Uterus (tissue), 4 donors: Measurements from ENCODE around the gene EML6. TPM values are rescaled to one million over a fixed set of nuclear protein-coding genes. Genes with fewer than 3 reads are reported as not detected.

Experiments used
- DNase-seq, 2 donors: peaks; one replicate each; pipeline ENCODE4 v3.0.0-alpha.2; 2019 to 2020
- H3K27ac ChIP-seq, 2 donors: fragments of 200-600 bp; sonication (generic); 1 replicate in 1 of 2; 2 replicates in 1 of 2; pipeline ENCODE4 v1.5.1; 2016 to 2018
- H3K27me3 ChIP-seq, 2 donors: fragments of 200-600 bp; sonication (generic); one replicate each; pipeline ENCODE4 v1.5.1; 2018 to 2019; ENCODE audit warnings: control low read depth in 1 of 2
- H3K36me3 ChIP-seq, 2 donors: fragments of 200-600 bp; sonication (generic); one replicate each; pipeline ENCODE4 v1.5.1; 2019; ENCODE audit warnings: control low read depth in 1 of 2
- H3K4me1 ChIP-seq, 2 donors: fragments of 200-600 bp; sonication (generic); one replicate each; pipeline ENCODE4 v1.5.1; 2018 to 2019; ENCODE audit warnings: control low read depth in 1 of 2
- H3K4me3 ChIP-seq, 2 donors: fragments of 200-600 bp; sonication (generic); 1 replicate in 1 of 2; 2 replicates in 1 of 2; pipeline ENCODE4 v1.5.1; 2018 to 2019; ENCODE audit warnings: mild to moderate bottlenecking in 1 of 2
- H3K9me3 ChIP-seq, 2 donors: fragments of 200-600 bp; sonication (generic); one replicate each; pipeline ENCODE4 v1.5.1; 2019; ENCODE audit warnings: control low read depth in 1 of 2
- POLR2A ChIP-seq, 2 donors: fragments of 450-650 bp; IDR thresholded peaks; one replicate each; pipeline ENCODE4 v1.6.1; 2016; ENCODE audit warnings: antibody characterized with exemption in 2 of 2, mild to moderate bottlenecking in 1 of 2, moderate library complexity in 1 of 2
- intact Hi-C: fragments of 100-400 bp; cut with DNase I; formaldehyde crosslinking; loops from one replicate; pipeline ENCODE4 v1.15.1; 2023; ENCODE audit warnings: low total_unique reads
- total RNA-seq, 4 donors: library from RNA; depleted of rRNA in 3 of 4; stranded (reverse); fragments of >200 nt in 3 of 4; gene quantifications; one replicate each; pipeline versions ENCODE4 v1.1.0 to v1.2.4, GENCODE V29; 2014 to 2023
- TF ChIP-seq, protein P1 (sequence below), 4 experiments: fragments of 200-600 bp in 2 of 4; fragments of 450-650 bp in 2 of 4; sonication (generic) in 2 of 4; IDR thresholded peaks; one replicate each; pipeline ENCODE4 v1.5.1; 2016 to 2019; ENCODE audit warnings: antibody characterized with exemption in 4 of 4, mild to moderate bottlenecking in 2 of 4, moderate library complexity in 1 of 4
- donor health status: DM: yes; HTN: yes; CAD: no.

Gene EML6
- total RNA-seq, 4 donors from 2014 or later: 0.26 to 2.4 (median 1.5) TPM

DNA sequence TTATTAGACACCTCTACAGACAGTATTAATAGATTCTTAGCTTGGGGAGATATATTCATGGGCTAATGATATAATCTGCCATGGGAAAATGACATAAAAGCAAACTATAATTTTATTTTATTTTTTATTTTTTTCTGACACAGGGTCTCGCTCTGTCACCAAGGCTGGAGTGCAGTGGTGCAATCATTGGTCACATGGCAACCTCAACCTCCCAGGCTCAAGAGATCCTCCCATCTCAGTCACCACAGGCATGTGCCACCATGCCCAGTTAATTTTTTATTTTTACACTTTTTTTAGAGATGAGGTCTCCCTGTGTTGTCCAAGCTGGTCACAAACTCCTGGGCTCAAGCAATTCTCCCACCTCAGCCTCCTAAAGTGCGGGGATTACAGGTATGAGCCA, 287.5 kb downstream of the EML6 start:
- Histone ChIP-seq H3K36me3 (no peaks in the 10 kb centered on the region), H3K27me3 (no peaks in the 10 kb centered on the region), H3K4me1 (peaks cover 4 to 17% of the 10 kb centered on the region in 2 donors), H3K4me3 (no peak overlapping the region), H3K27ac (peak overlapping the region in 1 of 2 donors; percentile 50), H3K9me3 (no peaks in the 10 kb centered on the region)
- DNase-seq: no peak
- TF ChIP-seq POLR2A (IDR thresholded peaks at IDR 0.05): no peak
- TF ChIP-seq, protein P1, sequence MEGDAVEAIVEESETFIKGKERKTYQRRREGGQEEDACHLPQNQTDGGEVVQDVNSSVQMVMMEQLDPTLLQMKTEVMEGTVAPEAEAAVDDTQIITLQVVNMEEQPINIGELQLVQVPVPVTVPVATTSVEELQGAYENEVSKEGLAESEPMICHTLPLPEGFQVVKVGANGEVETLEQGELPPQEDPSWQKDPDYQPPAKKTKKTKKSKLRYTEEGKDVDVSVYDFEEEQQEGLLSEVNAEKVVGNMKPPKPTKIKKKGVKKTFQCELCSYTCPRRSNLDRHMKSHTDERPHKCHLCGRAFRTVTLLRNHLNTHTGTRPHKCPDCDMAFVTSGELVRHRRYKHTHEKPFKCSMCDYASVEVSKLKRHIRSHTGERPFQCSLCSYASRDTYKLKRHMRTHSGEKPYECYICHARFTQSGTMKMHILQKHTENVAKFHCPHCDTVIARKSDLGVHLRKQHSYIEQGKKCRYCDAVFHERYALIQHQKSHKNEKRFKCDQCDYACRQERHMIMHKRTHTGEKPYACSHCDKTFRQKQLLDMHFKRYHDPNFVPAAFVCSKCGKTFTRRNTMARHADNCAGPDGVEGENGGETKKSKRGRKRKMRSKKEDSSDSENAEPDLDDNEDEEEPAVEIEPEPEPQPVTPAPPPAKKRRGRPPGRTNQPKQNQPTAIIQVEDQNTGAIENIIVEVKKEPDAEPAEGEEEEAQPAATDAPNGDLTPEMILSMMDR (IDR thresholded peaks at IDR 0.05): no peak
- intact Hi-C loops: no loop called here

- Histone ChIP-seq H3K27ac (peak overlapping the region; percentile 0 to 59), H3K4me3 (no peak overlapping the region), H3K36me3 (no peaks in the 10 kb centered on the region), H3K4me1 (peaks cover 4 to 17% of the 10 kb centered on the region in 2 donors), H3K9me3 (no peaks in the 10 kb centered on the region), H3K27me3 (no peaks in the 10 kb centered on the region)
- TF ChIP-seq, protein P1 (IDR thresholded peaks at IDR 0.05): no peak
- no peak for TF ChIP-seq POLR2A (IDR thresholded peaks at IDR 0.05)
- DNase-seq: no peak
- intact Hi-C loops: no loop called here
These were observed 288.6 kb downstream of the EML6 start for GRCh38 chr2:55011831-55012671.

GRCh38 chr2:55012672-55013484, 289.4 kb downstream of the EML6 start:
- TF ChIP-seq, protein P1 (IDR thresholded peaks at IDR 0.05): no peak
- no peak for TF ChIP-seq POLR2A (IDR thresholded peaks at IDR 0.05)
- intact Hi-C loops: no loop called here
- no peaks in the 10 kb centered on the region for H3K27me3 ChIP-seq
- H3K9me3 ChIP-seq: no peaks in the 10 kb centered on the region
- no peak overlapping the region for H3K4me3 ChIP-seq
- peaks cover 4 to 17% of the 10 kb centered on the region in 2 donors for H3K4me1 ChIP-seq
- H3K27ac ChIP-seq: peak overlapping the region in 1 of 2 donors; percentile 59
- no peak for DNase-seq
- H3K36me3 ChIP-seq: no peaks in the 10 kb centered on the region

DNA sequence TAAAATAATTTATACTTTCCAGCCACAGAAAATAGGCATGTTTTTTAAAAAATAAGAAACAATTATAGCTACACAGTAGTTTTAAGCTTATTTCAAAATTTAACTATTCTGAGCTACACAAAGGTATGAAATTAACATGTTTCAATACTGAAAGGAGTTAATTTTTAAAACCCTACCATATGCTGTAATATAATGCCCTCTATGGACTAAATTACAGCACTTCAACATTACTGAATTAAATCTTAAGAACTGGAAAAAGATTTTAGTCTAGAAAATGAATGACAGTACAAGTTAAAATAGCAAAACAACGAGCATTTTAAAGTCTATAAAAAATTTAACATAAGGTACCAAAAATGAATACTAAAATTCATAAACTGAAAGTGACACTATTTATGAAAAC, 290.5 kb downstream of the EML6 start:
- H3K9me3 ChIP-seq: no peaks in the 10 kb centered on the region
- H3K36me3 ChIP-seq: no peaks in the 10 kb centered on the region
- H3K27me3 ChIP-seq: no peaks in the 10 kb centered on the region
- no peak for DNase-seq
- no peak overlapping the region for H3K4me3 ChIP-seq
- H3K4me1 ChIP-seq: peaks cover 4 to 17% of the 10 kb centered on the region in 2 donors
- intact Hi-C loops: no loop called here
- TF ChIP-seq, protein P1 (IDR thresholded peaks at IDR 0.05): no peak
- no peak for TF ChIP-seq POLR2A (IDR thresholded peaks at IDR 0.05)
- H3K27ac ChIP-seq: peak overlapping the region in 1 of 2 donors; percentile 26
